ENCODE measurements around the gene ELOA.
"Not testable (repeated sequence)": the region's sequence is repeated elsewhere in the genome, so short reads cannot be mapped to it uniquely, and the experiment has no call there.

ELOA gene

GRCh38 chr1:23772049-23772853, 29.0 kb downstream of the ELOA start:
- no peak overlapping the region for H3K4me3 ChIP-seq (ENCODE audit: control insufficient read depth, low read depth, low read length)
- TF ChIP-seq CTCF (IDR thresholded peaks at IDR 0.05; ENCODE audit: control insufficient read depth, insufficient read depth, low read depth, low read length, missing control alignments), result peak; percentile 96
- no peak for DNase-seq (ENCODE audit: low read depth)

GRCh38 chr1:23772854-23773242, 29.6 kb downstream of the ELOA start:
- TF ChIP-seq CTCF (IDR thresholded peaks at IDR 0.05; ENCODE audit: control insufficient read depth, insufficient read depth, low read depth, low read length, missing control alignments), result no peak
- no peak for DNase-seq (ENCODE audit: low read depth)
- H3K4me3 ChIP-seq (ENCODE audit: control insufficient read depth, low read depth, low read length), result no peak overlapping the region

- no peak overlapping the region for H3K4me3 ChIP-seq (ENCODE audit: control insufficient read depth, low read depth, low read length)
- no peak for TF ChIP-seq CTCF (IDR thresholded peaks at IDR 0.05; ENCODE audit: control insufficient read depth, insufficient read depth, low read depth, low read length, missing control alignments)
- no peak for DNase-seq (ENCODE audit: low read depth)
Measured at GRCh38 chr1:23774174-23774880, 31.1 kb downstream of the ELOA start.

GRCh38 chr1:23776217-23776616, 32.9 kb downstream of the ELOA start:
- no peak for TF ChIP-seq CTCF (IDR thresholded peaks at IDR 0.05; ENCODE audit: control insufficient read depth, insufficient read depth, low read depth, low read length, missing control alignments)
- no peak for DNase-seq (ENCODE audit: low read depth)
- H3K4me3 ChIP-seq (ENCODE audit: control insufficient read depth, low read depth, low read length), result no peak overlapping the region

GRCh38 chr1:23777979-23778814, 34.9 kb downstream of the ELOA start, which contains the start of gene PITHD1:
Gene PITHD1 (plus strand): TSS chr1:23778418. CDS start chr1:23778516, 98 bp downstream.
- DNase-seq (ENCODE audit: low read depth), result no peak
- TF ChIP-seq CTCF (IDR thresholded peaks at IDR 0.05; ENCODE audit: control insufficient read depth, insufficient read depth, low read depth, low read length, missing control alignments), result no peak
- peak within 1 kb of the TSS; percentile 58 for H3K4me3 ChIP-seq (ENCODE audit: control insufficient read depth, low read depth, low read length)

GRCh38 chr1:23779826-23780371, 36.6 kb downstream of the ELOA start:
- no peak overlapping the region for H3K4me3 ChIP-seq (ENCODE audit: control insufficient read depth, low read depth, low read length)
- no peak for DNase-seq (ENCODE audit: low read depth)
- no peak for TF ChIP-seq CTCF (IDR thresholded peaks at IDR 0.05; ENCODE audit: control insufficient read depth, insufficient read depth, low read depth, low read length, missing control alignments)

- not testable (repeated sequence) for DNase-seq (ENCODE audit: low read depth); H3K4me3 ChIP-seq (ENCODE audit: control insufficient read depth, low read depth, low read length)
Measured at GRCh38 chr1:23783141-23783540, 39.9 kb downstream of the ELOA start.
